GM20431 (cell line): Measurements from ENCODE around the gene KCTD5.
"Not testable (repeated sequence)": the region's sequence is repeated elsewhere in the genome, so short reads cannot be mapped to it uniquely, and the experiment has no call there.

Experiments
- in situ Hi-C: fragments of 300-500 bp; cut with MseI, MboI; formaldehyde crosslinking; loops from one replicate; pipeline ENCODE4 v1.15.0; 2020; ENCODE audit warnings: low sequenced_read_pairs; ENCODE audit not compliant: unreplicated experiment

KCTD5 gene

DNA sequence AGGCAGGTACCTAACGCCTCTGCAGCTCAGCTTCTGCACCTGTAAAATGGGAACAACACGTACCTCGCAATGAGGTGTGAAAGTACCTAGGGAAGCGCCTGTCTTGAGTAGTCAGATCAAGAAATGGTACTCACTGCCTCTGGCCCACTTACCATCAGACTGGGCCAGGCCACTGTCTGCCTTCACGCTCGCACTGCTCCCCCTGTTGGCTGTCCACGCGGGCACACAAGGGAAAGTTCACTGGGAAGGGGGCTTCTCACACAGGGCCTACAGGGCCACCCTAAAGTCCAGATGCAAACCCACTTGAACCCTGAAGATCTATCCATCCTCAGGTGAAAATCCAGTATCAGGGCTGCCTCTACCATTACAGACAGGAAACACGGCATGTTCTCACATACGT, 11.1 kb upstream of the KCTD5 start:
- in situ Hi-C loops, result not testable (repeated sequence)

DNA sequence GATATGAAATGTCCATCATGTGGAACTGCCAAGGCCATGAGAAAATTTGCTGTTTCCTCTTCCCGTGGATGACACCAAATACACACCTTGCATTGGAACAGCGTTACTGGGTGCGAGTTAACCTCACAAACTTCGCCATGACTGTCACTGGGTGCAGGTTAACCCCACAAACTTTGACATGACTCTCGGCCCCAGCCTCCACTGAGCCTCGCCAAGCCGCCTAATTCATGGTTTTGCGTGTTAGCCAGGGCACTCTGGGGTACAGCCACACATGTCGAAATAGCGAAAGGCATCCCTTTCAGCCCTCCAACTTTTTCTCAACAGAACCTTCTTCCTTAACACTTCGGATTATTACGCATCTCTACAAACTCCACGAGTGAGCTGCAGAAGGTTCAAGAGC, 10.6 kb upstream of the KCTD5 start:
- in situ Hi-C loops, result no loop called here

DNA sequence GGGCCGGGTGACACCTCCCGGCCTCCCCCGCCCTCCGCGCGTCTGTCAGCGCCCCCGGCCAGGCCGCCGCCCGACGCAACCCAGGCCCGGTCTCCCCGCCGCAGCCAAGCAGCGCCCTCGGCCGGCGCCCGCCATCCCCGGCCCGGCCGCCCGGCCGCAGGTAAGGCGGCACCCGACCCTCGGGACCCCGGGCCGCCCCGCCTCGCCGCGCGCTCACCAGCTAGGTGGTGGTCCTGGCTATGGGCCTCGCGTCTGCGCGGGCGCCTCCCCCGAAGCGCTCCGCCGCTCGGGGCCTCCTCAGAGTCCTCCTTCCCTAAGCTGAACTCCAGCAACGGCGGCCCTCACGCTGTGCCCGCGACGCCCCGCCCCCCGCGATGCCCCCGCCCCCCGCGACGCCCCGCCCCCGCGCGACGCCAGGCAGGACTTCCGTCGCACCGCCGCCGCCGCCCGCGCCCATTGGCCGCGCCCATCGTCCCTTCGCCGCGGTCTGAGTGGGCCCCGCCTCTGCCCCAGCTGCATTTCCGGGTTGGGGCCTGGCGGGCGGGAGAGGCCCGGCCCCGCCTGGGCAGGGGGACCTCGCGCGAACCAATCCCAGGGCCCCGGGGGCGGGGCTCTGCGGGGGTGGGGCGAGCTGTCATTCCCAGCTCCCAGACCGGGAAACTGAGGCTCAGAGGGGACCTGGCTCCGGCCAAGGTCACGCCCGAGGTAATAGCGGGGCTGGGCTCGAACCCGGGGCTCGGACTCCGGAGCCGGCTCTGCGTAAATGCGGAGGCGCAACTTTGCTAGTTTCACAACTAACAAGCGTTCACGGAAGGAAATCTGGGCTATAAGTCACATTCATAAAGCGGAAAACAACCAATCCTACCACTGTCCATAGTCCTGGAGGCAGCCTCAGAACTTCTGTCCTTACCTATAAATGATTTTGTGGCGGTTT, 9.0 kb upstream of the KCTD5 start:
- in situ Hi-C loops, result no loop called here

DNA sequence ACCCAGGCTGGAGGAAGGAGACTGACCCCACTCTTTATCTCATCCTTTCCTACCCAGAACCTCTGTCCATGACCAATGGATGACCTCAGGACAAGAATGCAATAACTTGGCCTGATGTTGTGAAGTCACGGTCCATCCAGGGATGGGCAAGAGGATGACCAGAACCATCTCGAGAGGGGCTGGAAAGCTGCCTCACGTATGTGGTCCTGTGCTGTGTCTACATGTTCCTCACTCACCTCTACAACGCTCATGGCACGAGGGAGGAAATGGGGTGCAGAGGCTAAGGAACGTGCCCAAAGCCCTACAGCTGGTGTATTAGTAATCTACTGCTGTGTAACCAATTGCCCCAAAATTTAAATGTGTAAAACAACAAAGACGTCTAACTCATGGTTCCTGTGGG, 7.3 kb upstream of the KCTD5 start:
- in situ Hi-C loops, result no loop called here

DNA sequence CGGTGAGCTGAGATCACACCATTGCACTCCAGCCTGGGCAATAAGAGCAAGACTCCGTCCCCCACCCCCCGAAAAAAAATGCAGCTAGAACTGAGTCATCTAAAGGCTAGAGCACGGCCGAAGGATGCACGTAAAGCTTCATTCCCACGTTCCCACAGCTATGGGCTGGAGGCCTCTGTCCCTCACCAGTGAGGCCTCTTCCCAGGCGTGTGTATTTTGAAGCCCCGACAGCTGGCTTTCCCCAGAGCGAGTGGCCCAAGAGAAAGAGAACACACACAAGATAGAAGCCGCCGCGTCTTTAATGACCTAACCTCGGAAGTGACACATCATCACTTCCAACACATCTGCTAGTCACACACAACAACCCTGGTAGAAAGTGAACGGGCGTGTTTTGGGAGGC, 6.6 kb upstream of the KCTD5 start:
- in situ Hi-C loops, result no loop called here

DNA sequence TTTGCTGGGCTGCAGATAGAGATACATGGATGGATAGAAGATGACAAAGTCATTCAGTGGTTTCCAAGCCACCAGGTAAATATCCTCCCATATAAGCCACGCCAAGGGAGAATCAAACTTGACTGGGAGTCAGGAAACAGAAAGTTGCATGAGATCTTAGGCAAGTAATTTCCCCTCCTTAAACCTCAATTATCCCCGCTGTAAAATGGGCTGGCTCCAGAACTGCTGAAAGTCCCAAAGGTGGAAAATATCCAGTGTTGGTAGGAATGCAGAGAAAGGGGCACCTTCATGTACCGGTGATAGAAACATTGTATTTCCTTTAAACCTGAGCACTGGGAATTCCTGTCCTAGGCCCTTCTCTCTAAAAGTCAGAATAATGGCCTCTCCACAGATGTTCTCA, 5.4 kb upstream of the KCTD5 start:
- in situ Hi-C loops, result not testable (repeated sequence)

DNA sequence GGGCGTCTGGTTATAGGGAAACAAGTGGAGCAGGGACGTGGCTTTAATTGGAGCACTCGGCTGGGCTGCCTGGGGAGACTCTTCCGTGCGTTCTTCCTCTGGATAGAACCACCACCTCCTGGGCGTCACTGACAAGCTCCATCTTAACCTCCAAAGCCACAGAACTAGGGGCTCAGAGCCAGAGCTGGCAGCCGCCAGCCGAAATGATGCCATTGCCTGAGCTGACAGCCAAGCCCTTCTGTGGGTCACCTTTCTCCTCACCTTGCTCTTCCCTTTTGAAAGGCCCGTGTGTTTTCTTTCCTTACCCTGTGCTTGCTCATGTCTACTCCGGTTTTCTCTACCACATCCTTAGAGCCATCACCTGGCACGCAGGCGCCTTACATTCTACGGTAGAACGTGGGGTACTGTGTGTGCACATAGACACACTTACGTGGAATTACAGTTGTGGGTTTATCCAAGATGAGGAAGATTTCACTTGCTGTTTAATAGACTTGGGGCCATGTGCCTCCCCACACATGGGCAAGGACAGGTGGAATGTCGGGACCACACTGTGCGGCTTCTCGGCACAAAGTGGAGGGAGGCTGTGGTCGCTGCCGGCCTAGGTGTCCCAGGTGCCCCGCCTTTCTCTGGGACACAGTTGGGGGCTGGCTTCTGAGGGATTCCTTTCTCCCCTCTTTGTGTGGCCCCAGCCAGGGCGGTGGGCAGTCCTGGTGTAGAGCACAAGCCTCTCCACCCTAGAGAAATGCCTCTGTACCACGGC, 3.9 kb upstream of the KCTD5 start:
- in situ Hi-C loops, result not testable (repeated sequence)

DNA sequence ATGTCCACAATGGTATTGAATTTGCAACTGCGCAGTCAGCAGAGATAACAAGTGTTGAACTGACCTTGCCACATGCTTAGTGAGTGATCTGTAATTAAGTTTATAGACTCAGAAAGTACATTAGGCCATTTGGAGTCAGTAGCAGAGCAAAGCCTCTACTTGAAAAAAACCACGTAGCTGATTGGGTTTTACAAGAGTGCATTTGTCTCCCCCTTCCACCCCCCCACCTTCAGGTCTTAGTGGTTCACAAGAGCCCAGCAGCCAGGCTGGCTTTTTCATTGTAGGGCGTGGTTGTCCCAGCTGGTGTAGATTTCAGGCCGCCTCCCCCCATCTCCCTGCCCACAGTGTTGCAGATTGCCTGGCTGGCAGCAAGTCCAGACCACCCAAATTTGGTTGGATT, 2.4 kb upstream of the KCTD5 start:
- in situ Hi-C loops, result not testable (repeated sequence)

DNA sequence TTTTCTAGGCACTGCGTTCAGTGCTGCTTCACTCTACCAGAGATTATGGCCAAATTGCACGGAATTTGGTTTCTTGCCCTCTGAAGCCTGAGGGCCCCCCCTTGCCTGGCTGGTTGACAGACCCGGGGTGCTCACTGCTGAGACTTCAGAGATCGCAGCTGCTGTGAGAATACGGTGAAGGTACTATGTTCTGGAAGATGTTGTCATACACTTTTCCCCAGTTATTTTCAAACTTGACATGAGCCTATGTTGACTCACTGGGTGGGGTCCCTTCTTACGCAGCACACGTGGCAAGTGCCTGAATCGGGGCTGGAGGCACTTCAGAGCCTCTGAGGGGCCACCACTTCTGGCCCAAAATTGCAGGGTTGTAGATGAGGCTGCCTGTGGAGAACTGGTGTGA, 2.0 kb upstream of the KCTD5 start:
- in situ Hi-C loops, result not testable (repeated sequence)

DNA sequence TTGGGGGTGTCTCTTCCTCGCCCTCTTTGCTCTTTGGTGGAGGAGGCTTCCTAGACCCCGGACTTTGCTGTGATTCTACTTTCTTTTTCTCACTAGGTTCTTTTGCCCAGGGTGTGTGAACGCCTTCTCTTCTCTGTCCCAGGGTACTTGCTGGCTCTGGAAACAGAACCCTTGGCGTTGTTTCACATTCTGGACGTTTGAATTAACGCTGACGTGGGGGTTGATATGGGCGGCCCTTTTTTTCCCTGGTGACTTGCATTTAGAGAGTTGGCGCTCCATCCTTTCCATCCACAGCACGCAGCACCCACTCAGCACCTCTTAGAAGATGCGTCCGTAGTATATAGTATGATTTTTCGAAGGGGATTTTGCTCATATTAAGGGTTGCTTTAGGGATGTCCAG, 718 bp downstream of the KCTD5 start:
- in situ Hi-C loops, result not testable (repeated sequence)

DNA sequence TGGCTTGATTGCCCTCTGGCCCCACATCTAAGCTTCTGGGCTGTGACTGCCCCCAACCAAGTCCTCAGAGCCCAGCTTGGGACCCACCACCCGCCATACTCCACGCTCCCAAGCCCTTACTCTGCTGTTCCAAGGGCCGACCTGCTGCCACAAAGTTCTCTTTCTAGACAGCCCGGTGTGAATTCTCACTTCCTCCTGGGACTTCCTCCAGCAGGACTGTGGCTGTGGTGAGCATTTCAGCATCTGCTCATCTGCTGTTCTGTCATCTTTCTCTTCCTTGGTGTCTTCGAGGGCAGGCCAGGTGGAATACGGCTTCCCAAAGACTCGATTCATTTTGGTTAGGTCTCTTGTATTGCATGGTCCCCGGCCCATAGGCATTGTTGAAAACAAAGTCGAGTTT, 3.8 kb downstream of the KCTD5 start:
- in situ Hi-C loops, result not testable (repeated sequence)

DNA sequence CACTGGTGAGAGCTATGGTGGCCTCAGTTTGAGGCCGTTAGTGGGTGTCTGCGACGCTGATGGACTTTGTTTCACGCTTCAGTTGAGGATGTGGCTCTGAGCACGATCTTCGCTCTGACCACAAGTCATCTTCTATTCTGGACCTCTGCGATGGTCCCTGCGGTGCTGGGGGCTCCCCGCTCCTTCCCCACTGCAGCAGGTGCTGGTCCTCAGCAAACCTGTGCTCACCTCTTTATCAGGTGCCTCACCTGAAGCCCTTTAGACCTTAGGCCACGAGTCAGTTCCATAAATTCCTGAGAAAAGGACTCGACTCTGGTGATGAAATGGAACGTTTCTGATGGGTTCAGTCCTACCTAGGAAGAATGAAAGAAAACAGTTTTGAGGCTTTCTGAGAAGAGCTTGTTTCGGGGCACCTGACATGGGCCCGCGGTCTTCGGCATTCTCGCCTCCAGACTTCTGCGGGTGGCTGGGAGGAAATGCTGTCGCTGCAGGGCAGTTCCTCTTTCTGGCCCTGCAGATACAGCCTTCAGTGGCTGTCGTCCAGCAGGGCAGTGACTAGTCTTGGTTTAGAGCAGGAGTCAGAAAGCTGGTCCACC, 4.7 kb downstream of the KCTD5 start:
- in situ Hi-C loops, result no loop called here

DNA sequence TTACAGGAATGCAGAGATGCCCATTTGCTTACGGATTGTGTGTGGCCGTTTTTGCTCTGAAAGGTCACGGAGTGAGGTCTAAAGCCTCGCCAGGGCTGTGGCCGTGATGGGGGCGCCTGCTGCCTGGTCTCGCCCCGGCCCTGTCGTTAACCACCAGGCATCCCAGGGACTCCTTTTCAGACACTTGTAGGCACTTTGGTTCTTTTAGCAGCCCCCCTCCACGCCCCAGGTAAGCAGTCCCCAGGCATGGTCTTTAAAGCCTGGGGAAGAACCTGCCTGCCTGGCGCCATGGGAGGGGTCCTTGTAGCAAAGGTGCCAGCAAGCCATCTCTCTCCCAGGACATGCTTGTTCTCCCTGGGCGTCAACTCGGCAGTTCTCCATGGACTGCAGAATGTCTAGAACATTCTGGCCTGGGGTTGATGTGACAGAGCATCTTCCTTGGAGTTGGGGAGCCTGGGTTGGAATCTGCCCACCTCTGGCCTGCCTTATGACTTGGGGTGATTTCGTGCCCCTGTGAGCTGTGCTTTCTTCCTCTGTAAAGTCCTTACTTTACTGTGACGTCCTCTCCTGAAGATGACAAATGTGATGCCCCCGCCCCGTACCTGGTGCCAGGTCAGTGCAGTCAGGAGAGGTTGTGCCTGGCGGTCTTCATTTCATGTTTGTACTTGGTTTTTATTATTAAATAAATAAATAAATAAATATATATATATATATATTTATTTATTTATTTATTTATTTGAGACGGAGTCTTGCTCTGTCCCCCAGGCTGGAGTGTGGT, 5.4 kb downstream of the KCTD5 start:
- in situ Hi-C loops, result no loop called here

DNA sequence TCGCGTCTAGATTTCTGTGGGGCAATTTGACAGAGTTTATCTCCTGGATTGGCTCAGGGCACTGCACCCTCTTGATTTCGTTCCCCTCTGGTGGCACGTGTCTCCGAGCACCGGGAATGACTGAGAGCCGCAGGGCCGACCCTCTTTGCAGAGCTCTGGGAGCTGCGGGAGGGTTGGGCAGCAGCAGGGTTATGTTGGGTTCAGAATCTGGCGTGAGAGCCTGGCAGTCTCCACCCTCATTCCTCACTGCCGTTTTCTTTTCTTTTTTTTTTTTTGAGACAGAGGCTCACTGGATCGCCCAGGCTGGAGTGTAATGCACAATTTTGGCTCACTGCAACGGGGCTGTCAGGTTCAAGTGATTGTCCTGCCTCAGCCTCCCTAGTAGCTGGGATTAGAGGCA, 7.1 kb downstream of the KCTD5 start:
- in situ Hi-C loops, result not testable (repeated sequence)

DNA sequence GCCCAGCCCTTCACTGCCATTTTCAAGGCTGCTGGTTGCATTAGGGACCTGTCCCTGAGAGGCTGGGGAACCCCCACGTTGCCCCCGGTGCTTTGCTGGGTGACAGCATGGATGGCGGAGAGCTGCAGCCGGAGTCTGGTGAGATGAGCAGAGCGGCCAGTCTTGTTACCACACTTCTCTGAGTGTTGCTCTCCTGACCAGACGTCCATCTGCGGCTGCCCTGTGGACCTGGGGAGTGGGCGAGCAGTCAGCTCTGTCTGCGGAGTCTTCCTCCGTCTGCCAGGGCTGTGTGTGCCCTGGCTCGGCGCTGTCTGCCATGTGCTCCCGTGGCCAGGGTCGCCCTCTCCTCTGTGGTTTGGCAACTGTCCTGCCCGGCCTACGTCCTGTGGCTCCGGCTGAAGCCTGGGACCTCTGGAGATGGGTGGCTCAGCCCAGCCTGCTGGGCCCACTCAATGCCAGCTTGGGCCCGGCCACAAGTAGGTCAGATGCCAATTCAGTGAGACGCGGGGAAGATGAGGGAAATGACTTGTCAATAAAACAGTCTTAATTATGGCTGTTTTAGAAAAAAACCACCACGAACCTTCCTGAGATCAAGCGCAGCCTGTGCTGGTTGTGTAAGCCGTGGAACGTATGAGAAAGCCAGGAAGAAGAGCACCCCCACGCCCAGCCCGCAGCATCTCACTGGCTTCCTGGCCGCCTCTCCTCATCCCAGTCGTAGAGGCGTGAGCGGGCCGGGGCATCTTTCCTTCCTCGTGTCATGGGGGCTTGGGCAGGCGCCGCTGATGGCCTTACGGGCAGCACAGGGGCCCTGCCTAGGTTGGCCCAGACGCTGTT, 7.9 kb downstream of the KCTD5 start:
- in situ Hi-C loops, result no loop called here

DNA sequence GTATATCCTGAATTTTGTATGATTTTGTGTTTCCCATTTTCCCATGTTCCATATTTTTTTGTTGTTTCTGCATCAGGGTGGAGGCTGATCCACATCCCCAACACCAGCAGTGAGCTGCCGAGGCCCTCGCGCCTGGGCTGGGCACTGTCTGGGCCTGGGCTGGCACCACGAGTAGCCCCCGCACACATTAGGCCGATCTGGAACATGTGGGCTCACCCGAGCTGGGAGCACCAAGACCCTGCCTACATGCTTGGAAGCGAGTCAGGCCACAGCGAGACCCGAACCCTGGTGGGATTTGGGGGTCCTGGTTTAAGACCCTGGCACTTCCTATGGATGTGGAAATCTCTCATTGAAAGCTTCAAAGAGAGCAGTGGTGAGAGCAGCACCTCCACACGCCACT, 8.5 kb downstream of the KCTD5 start:
- in situ Hi-C loops, result no loop called here

DNA sequence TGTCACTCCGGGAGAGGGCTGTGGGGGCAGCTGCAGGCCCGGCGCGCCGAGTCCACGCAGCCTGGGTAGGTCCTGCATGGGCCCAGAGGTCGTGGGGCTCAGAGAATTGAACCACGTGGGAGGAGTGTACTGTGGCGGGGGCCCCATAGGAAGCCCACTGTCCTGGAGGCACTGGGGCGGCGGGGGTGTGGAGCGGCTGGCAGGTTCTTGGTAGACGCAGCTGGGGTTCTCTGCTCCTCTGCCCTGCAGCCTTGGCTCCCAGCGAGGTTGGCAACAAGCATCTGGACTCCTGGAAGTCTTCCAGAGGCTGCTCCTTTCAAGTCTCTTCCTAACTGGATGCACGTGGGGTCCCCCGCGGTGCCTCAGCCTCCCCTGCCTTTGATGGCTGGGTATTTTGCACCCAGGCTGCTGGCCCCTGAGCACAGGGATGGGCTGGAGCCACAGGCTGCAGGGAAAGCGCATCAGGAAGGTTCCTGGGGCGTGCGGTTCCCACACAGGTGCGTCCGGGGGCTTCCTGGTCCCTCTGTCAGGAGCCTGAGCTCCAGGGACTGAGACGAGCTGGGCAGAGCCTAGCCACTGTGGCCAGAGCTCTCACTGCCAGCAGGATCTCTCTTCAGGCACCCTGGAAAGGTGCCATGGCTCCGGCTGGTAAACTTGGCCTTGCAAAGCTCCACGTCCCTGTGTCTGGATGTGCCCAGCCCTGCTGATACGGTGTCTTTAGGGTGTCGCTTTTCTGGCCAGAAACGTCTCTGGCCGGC, 9.3 kb downstream of the KCTD5 start:
- in situ Hi-C loops, result no loop called here

DNA sequence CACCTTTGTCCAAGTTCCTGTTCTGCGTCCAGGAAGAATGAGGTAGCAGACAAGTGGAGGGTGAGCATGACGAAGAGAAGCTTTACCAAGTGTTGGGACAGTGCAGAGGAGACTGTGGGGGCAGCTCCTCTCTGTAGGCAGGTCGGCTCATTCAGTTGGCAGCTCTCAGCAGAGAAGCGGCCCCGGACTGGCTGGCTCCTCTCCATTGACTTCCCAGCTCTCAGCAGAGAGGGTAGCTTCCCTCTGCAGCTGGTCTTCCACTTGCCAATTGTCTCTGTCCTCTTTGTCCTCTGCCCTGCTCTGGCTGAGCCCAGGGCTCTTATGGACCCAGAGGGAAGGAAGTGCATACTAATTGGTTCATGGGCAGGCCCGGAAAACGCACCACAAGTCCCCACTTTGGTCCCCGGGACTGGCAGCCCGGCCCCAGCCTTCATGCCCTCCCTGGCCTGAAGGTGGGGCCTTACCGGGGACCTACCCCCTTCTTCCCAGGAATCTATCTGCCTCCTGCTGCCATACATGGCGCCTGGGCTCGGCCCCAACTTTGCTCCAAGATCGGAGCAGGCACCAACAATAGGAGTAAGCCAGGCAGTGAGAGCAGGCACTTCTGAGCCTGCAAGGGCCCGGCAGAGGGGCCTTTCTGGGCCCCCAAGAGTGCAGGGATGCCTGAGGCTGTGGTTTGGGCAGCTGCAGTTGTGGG, 10.1 kb downstream of the KCTD5 start:
- in situ Hi-C loops, result no loop called here
